Keratinocyte (primary cell): ENCODE results near the gene GNL3. TPM values are rescaled to one million over a fixed set of nuclear protein-coding genes. Genes with fewer than 3 reads are reported as not detected.

Source experiments
- DNase-seq: peaks from one replicate; pipeline ENCODE4 v3.0.0-alpha.2; 2011; ENCODE audit warnings: low read depth, missing footprints, low spot score
- FAIRE-seq: peaks from 2 replicates; lab custom pipeline; 2011; peaks lifted over from hg19 to GRCh38; lab: Jason Lieb, UNC
- H2AFZ ChIP-seq: 2 replicates; pipeline ENCODE4 v1.6.0; 2012; ENCODE audit warnings: low read length, control low read depth, inconsistent platforms; ENCODE audit not compliant: control insufficient read depth
- H3K27ac ChIP-seq: 2 replicates; pipeline ENCODE4 v1.5.1; 2011; ENCODE audit warnings: low read length; ENCODE audit not compliant: control insufficient read depth, insufficient read depth
- H3K27me3 ChIP-seq: 3 replicates; pipeline ENCODE4 v1.6.0; 2011; ENCODE audit warnings: low read length; ENCODE audit not compliant: control insufficient read depth, insufficient read depth; ENCODE audit errors: extremely low read depth
- H3K36me3 ChIP-seq, 2 experiments: 2 replicates in 1 of 2; 3 replicates in 1 of 2; pipeline ENCODE4 v1.5.1; 2011; ENCODE audit warnings: low read length in 2 of 2, mild to moderate bottlenecking in 1 of 2; ENCODE audit not compliant: control insufficient read depth in 2 of 2, insufficient read depth in 2 of 2; ENCODE audit errors: extremely low read depth in 1 of 2
- H3K4me1 ChIP-seq: 3 replicates; pipeline ENCODE4 v1.5.1; 2011; ENCODE audit warnings: low read length; ENCODE audit not compliant: control insufficient read depth, insufficient read depth; ENCODE audit errors: extremely low read depth
- H3K4me2 ChIP-seq: 3 replicates; pipeline ENCODE4 v1.6.0; 2011; ENCODE audit warnings: low read depth, low read length; ENCODE audit not compliant: control insufficient read depth, insufficient read depth; ENCODE audit errors: extremely low read depth
- H3K4me3 ChIP-seq, 3 experiments: fragments of 200-600 bp in 1 of 3; sonication (generic) in 1 of 3; 2 replicates in 2 of 3; 3 replicates in 1 of 3; pipeline ENCODE4 v1.5.1; 2011 to 2016; ENCODE audit warnings: low read length in 3 of 3, mild to moderate bottlenecking in 3 of 3, control low read depth in 2 of 3, inconsistent platforms in 1 of 3, low read depth in 1 of 3, mixed read lengths in 1 of 3, mixed run types in 1 of 3, moderate library complexity in 1 of 3; ENCODE audit not compliant: control insufficient read depth in 2 of 3, insufficient read depth in 2 of 3; ENCODE audit errors: extremely low read depth in 1 of 3
- H3K79me2 ChIP-seq: 2 replicates; pipeline ENCODE4 v1.6.0; 2012; ENCODE audit warnings: low read length; ENCODE audit not compliant: control insufficient read depth, insufficient read depth
- H3K9ac ChIP-seq: 3 replicates; pipeline ENCODE4 v1.6.0; 2011; ENCODE audit warnings: low read length; ENCODE audit not compliant: control insufficient read depth, insufficient read depth; ENCODE audit errors: extremely low read depth
- H3K9me1 ChIP-seq: 3 replicates; pipeline ENCODE4 v1.6.0; 2011; ENCODE audit warnings: low read length; ENCODE audit not compliant: control insufficient read depth, insufficient read depth; ENCODE audit errors: extremely low read depth
- H3K9me3 ChIP-seq: 2 replicates; pipeline ENCODE4 v1.5.1; 2012; ENCODE audit warnings: low read depth, low read length; ENCODE audit not compliant: control insufficient read depth
- H4K20me1 ChIP-seq: 3 replicates; pipeline ENCODE4 v1.6.0; 2011; ENCODE audit warnings: low read length; ENCODE audit not compliant: control insufficient read depth, insufficient read depth; ENCODE audit errors: extremely low read depth
- EZH2 ChIP-seq: IDR thresholded peaks from one replicate; pipeline ENCODE4 v1.6.1; 2012; ENCODE audit warnings: inconsistent platforms, mild to moderate bottlenecking, low read length, moderate library complexity
- dilution Hi-C: fragments of 300-500 bp; cut with MboI; formaldehyde crosslinking; loops from one replicate; pipeline ENCODE4 v1.7.0; 2020; ENCODE audit warnings: low sequenced_read_pairs; ENCODE audit not compliant: extremely low pct_ligation_motif_present
- polyA plus RNA-seq, 5 experiments: library from polyadenylated mRNA; depleted of rRNA in 3 of 5; stranded (reverse) in 3 of 5; stranded (forward) in 1 of 5; unstranded in 1 of 5; fragments of >200 nt; gene quantifications; 1 replicate in 1 of 5; 2 replicates in 3 of 5; 3 replicates in 1 of 5; pipeline versions ENCODE4 v1.2.1 to v1.2.3, GENCODE V29; 2011 to 2012; ENCODE audit warnings: missing spikeins in 2 of 5, low read depth in 1 of 5, low replicate concordance in 1 of 5
- TF ChIP-seq, protein P1 (sequence below), 3 experiments: IDR thresholded peaks in 1 of 3; conservative IDR thresholded peaks in 1 of 3; optimal IDR thresholded peaks in 1 of 3; 2 replicates in 2 of 3; 3 replicates in 1 of 3; pipeline versions ENCODE3 to v1.5.1; 2011; ENCODE audit warnings: low read length in 3 of 3, mild to moderate bottlenecking in 3 of 3, moderate library complexity in 2 of 3, control low read depth in 1 of 3, inconsistent platforms in 1 of 3; ENCODE audit not compliant: insufficient read depth in 2 of 3; ENCODE audit errors: extremely low read depth in 1 of 3

Gene GNL3
- polyA plus RNA-seq, 1 donor (not counting 4 experiments of a cell fraction or from before 2014, with no cell fraction given), result 128 TPM

DNA sequence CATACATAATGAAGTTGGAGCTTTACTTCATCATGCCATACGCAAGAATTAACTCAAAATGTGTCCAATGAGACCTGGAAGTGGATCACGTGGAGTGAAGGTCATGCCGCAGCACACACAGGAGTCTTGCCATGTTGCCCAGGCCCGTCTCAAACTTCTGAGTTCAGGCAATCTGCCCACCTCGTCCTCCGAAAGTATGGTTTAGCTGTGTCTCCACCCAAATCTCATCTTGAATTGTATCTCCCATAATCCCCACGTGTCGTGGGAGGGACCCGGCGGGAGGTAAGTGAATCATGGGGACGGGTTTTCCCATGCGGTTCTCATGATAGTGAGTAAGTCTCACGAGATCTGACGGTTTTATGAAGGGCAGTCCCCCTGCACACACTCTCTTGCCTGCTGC, 45.8 kb downstream of the GNL3 start:
- Histone ChIP-seq H3K36me3 (peaks cover 7 to 8% of the 10 kb centered on the region in 2 experiments), H2AFZ (no peak overlapping the region), H3K9me1 (no peaks in the 10 kb centered on the region), H3K27me3 (no peaks in the 10 kb centered on the region), H3K27ac (no peak overlapping the region), H3K4me2 (no peak overlapping the region), H3K79me2 (no peaks in the 10 kb centered on the region), H3K9ac (no peak overlapping the region), H4K20me1 (no peaks in the 10 kb centered on the region), H3K9me3 (peaks cover 7% of the 10 kb centered on the region), H3K4me3 (no peak overlapping the region), H3K4me1 (no peaks in the 10 kb centered on the region)
- TF ChIP-seq EZH2, result no peak
- FAIRE-seq (no peak), DNase-seq (no peak)
- dilution Hi-C loops, result no loop called here

DNA sequence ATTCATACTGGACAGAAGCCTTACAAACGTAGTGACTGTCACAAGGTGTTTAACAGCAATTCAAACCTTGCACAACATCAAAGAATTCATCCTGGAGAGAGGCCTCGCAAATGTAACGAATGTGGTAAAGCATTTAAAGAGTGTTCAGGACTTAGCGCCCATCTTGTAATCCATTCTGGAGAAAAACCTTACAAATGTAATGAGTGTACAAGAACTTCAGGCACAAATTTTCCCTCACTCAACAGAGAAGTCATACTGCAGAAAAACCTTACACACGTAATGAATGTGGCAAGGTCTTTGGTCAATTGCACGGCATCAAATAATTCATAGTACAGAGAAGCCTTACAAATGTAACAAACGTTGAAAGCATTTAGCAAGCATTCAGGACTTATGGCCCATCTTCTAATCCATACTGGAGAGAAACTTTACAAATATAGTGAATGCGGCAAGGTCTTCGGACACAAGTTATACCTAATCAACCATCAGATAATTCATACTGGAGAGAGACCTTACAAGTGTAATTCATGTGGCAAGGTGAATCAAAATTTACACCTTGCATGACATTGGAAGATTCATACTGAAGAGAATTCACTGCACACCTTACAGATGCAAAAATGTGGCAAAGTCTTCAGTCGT, 47.5 kb downstream of the GNL3 start:
- TF ChIP-seq EZH2, result no peak
- TF ChIP-seq, protein P1, sequence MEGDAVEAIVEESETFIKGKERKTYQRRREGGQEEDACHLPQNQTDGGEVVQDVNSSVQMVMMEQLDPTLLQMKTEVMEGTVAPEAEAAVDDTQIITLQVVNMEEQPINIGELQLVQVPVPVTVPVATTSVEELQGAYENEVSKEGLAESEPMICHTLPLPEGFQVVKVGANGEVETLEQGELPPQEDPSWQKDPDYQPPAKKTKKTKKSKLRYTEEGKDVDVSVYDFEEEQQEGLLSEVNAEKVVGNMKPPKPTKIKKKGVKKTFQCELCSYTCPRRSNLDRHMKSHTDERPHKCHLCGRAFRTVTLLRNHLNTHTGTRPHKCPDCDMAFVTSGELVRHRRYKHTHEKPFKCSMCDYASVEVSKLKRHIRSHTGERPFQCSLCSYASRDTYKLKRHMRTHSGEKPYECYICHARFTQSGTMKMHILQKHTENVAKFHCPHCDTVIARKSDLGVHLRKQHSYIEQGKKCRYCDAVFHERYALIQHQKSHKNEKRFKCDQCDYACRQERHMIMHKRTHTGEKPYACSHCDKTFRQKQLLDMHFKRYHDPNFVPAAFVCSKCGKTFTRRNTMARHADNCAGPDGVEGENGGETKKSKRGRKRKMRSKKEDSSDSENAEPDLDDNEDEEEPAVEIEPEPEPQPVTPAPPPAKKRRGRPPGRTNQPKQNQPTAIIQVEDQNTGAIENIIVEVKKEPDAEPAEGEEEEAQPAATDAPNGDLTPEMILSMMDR (optimal IDR thresholded peaks at IDR 0.05 in 1 of 3, IDR thresholded peaks at IDR 0.05 in 1 of 3, conservative IDR thresholded peaks at IDR 0.05 in 1 of 3; ENCODE audit: extremely low read depth in 1 of 3, insufficient read depth in 2 of 3, low read length in 3 of 3), result no peak
- dilution Hi-C loops, result no loop called here
- no peak for FAIRE-seq

DNA sequence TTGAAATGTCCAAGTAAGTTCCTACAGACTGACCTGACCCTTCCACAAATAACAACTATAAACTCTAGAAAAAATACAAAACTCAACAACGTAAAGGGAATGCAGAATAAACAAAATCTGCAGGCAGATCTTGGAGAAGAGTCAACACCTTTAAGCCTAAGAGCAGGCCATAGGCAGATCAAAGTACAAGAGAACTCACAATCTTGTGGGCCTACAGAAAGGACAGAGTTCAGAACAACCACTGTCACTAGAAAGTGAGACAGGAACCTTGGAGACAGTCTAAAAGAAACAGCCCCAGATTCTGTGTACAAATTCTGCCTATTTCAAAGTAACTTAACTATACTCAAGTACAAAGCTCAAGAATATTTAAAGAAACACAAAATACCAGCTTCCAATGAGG, 53.9 kb downstream of the GNL3 start:
- DNase-seq (no peak), FAIRE-seq (no peak)
- H3K27me3 ChIP-seq, result no peaks in the 10 kb centered on the region
- dilution Hi-C loops, result no loop called here
- H3K79me2 ChIP-seq, result no peaks in the 10 kb centered on the region
- H3K4me1 ChIP-seq, result no peaks in the 10 kb centered on the region
- no peak overlapping the region for H3K9ac ChIP-seq
- H3K4me3 ChIP-seq, result no peak overlapping the region
- no peak overlapping the region for H2AFZ ChIP-seq
- no peaks in the 10 kb centered on the region for H4K20me1 ChIP-seq
- no peak overlapping the region for H3K4me2 ChIP-seq
- TF ChIP-seq, protein P1 (optimal IDR thresholded peaks at IDR 0.05 in 1 of 3, IDR thresholded peaks at IDR 0.05 in 1 of 3, conservative IDR thresholded peaks at IDR 0.05 in 1 of 3; ENCODE audit: extremely low read depth in 1 of 3, insufficient read depth in 2 of 3, low read length in 3 of 3), result no peak
- TF ChIP-seq EZH2, result no peak
- H3K36me3 ChIP-seq, result peaks cover 7 to 13% of the 10 kb centered on the region in 2 experiments
- H3K9me3 ChIP-seq, result no peaks in the 10 kb centered on the region
- no peaks in the 10 kb centered on the region for H3K9me1 ChIP-seq
- no peak overlapping the region for H3K27ac ChIP-seq

More for the DNA sequence above, 47.5 kb downstream of the GNL3 start:
- no peak overlapping the region for H3K27ac ChIP-seq
- H4K20me1 ChIP-seq, result no peaks in the 10 kb centered on the region
- no peaks in the 10 kb centered on the region for H3K27me3 ChIP-seq
- no peak overlapping the region for H3K9ac ChIP-seq
- peaks cover 7% of the 10 kb centered on the region for H3K9me3 ChIP-seq
- no peak overlapping the region for H3K4me3 ChIP-seq
- peaks cover 8 to 9% of the 10 kb centered on the region in 2 experiments for H3K36me3 ChIP-seq
- H3K79me2 ChIP-seq, result no peaks in the 10 kb centered on the region
- no peak overlapping the region for H2AFZ ChIP-seq
- DNase-seq, result no peak
- H3K9me1 ChIP-seq, result no peaks in the 10 kb centered on the region
- H3K4me2 ChIP-seq, result no peak overlapping the region
- no peaks in the 10 kb centered on the region for H3K4me1 ChIP-seq
